Kidney (tissue), 14 donors: ENCODE measurements around the gene GALNT14. TPM values are rescaled to one million over a fixed set of nuclear protein-coding genes. Genes with fewer than 3 reads are reported as not detected.

Experiments used
- DNase-seq, 5 donors: peaks; one replicate each; pipeline ENCODE4 v3.0.0-alpha.2; 2013 to 2020
- FAIRE-seq: peaks from 2 replicates; lab custom pipeline; 2012; peaks lifted over from hg19 to GRCh38; lab: Jason Lieb, UNC
- H3K27ac ChIP-seq, 2 donors: one replicate each; pipeline ENCODE4 v1.7.0; 2013; ENCODE audit warnings: low read depth in 2 of 2, low read length in 2 of 2, inconsistent platforms in 1 of 2
- H3K27me3 ChIP-seq: one replicate; pipeline ENCODE4 v1.7.1; 2013; ENCODE audit warnings: low read length, inconsistent platforms; ENCODE audit not compliant: control insufficient read depth, insufficient read depth
- H3K36me3 ChIP-seq, 3 donors: one replicate each; pipeline versions ENCODE4 v1.7.0 to v1.7.1; 2013; ENCODE audit warnings: low read length in 3 of 3, control low read depth in 1 of 3, inconsistent platforms in 1 of 3; ENCODE audit not compliant: insufficient read depth in 3 of 3, control insufficient read depth in 2 of 3
- H3K4me1 ChIP-seq, 3 donors: one replicate each; pipeline versions ENCODE4 v1.7.0 to v1.7.1; 2013; ENCODE audit warnings: low read length in 3 of 3, inconsistent platforms in 1 of 3, low read depth in 1 of 3; ENCODE audit not compliant: control insufficient read depth in 2 of 3, insufficient read depth in 2 of 3
- H3K4me3 ChIP-seq, 3 donors: one replicate each; pipeline versions ENCODE4 v1.7.0 to v1.8.1; 2013; ENCODE audit warnings: low read length in 3 of 3, control low read depth in 1 of 3, inconsistent platforms in 1 of 3
- H3K9ac ChIP-seq, 3 donors: one replicate each; pipeline versions ENCODE4 v1.7.0 to v1.7.1; 2013; ENCODE audit warnings: low read length in 3 of 3, control low read depth in 1 of 3, inconsistent platforms in 1 of 3
- H3K9me3 ChIP-seq, 3 donors: one replicate each; pipeline versions ENCODE4 v1.7.0 to v1.7.1; 2013; ENCODE audit warnings: low read length in 3 of 3, control low read depth in 1 of 3, inconsistent platforms in 1 of 3; ENCODE audit not compliant: control insufficient read depth in 2 of 3, insufficient read depth in 1 of 3
- intact Hi-C: fragments of 100-400 bp; cut with DNase I; formaldehyde crosslinking; loops from one replicate; pipeline ENCODE4 v1.11.1; 2022
- polyA plus RNA-seq: library from polyadenylated mRNA; stranded (reverse); fragments of 350-450 nt; fragmentation: Illumina TruSeq; extraction: RNeasy Lipid Tissue Mini Kit (QIAGEN cat#74804); gene quantifications from one replicate; pipeline ENCODE4 v1.2.3, GENCODE V29; 2014; ENCODE audit warnings: low read depth, low replicate concordance; ENCODE audit not compliant: insufficient read depth
- total RNA-seq: library from RNA; stranded (reverse); fragmentation: NEBNext Ultra II Directional; extraction: Animal tissue kit (Norgen Biotek cat#: 25700); gene quantifications from one replicate; pipeline ENCODE4 v1.2.1, GENCODE V29; 2021
- TF ChIP-seq, protein P1 (sequence below): IDR thresholded peaks from 3 replicates; pipeline ENCODE4 v1.5.1; 2012; ENCODE audit warnings: mild to moderate bottlenecking, moderate library complexity, borderline replicate concordance; ENCODE audit not compliant: insufficient read depth; ENCODE audit errors: extremely low read depth
- donor health status: control.
- donor health status: control.
- donor health status: control.
- donor health status: control.
- donor health status: control.
- donor health status: DM: yes; HTN: yes; CAD: no.
- donor health status: Normal renal cell carcinoma (clear cell type).

GALNT14 gene
- total and polyA plus RNA-seq, 2 donors from 2014 or later, result 84.6 to 90.3 TPM

DNA sequence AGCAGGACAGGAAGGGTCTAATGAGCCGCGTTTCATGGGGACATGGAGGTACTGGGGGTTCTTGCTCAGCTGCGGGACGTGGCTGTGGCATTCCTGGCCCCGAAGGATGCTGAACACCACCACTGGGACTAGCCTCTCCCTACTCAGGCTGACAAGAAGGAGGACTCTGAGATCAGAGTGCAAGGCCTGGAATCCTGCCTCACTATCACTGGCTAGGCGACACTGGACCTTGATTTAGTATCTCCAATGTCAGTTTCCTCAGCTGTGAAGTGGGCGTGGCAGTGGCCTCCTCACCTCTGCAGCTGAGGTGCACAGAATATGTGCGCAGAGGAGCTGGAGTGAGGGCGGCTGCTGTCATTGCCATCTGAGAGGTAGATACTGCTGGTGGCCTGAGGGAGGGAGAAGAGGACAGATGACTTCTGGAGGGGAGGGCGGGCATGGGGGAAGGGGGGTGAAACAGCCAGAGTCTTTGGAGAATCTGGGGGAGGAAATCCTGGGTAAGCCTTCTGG is 173.2 kb downstream of the GALNT14 start:
- TF ChIP-seq, protein P1, sequence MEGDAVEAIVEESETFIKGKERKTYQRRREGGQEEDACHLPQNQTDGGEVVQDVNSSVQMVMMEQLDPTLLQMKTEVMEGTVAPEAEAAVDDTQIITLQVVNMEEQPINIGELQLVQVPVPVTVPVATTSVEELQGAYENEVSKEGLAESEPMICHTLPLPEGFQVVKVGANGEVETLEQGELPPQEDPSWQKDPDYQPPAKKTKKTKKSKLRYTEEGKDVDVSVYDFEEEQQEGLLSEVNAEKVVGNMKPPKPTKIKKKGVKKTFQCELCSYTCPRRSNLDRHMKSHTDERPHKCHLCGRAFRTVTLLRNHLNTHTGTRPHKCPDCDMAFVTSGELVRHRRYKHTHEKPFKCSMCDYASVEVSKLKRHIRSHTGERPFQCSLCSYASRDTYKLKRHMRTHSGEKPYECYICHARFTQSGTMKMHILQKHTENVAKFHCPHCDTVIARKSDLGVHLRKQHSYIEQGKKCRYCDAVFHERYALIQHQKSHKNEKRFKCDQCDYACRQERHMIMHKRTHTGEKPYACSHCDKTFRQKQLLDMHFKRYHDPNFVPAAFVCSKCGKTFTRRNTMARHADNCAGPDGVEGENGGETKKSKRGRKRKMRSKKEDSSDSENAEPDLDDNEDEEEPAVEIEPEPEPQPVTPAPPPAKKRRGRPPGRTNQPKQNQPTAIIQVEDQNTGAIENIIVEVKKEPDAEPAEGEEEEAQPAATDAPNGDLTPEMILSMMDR, result no peak
- Histone ChIP-seq H3K4me3 (no peak overlapping the region), H3K27me3 (no peaks in the 10 kb centered on the region), H3K36me3 (peaks cover 0 to 19% (median 10%) of the 10 kb centered on the region in 3 donors), H3K27ac (no peak overlapping the region), H3K9me3 (no peaks in the 10 kb centered on the region), H3K4me1 (no peaks in the 10 kb centered on the region), H3K9ac (no peak overlapping the region)
- DNase-seq, result no peak
- FAIRE-seq, result no peak
- intact Hi-C loops, result no loop called here

DNA sequence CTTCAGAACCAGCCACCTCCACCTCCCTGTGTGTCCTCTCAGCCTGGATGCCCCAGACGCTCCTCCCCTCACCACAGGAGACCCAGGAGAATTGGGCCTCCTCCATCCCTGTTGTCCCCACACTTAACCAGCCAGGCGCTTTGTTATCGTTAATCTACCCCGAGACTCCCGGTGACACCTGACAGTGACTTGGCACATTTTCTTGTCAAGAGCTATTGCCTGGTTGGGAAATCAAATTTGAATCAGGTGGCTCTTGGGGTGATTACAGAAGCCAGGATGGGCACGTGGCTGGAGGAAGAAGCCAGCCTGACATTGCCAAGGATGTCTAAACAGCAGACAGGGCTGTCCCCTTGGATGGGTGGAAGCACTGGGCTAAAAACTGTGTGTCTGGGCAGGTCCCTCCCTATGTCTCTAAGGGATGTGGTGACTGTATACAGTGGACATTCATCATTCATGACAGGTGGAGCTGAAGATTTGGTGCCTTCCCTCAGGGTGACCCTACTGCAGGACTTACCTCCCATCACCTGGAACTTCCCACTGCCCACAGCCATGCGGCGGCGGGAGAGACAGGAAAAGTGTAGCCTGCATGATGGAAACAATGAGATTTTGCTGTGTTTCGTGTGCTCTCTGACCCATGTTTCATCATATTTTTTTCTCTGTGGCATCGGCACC is 173.8 kb downstream of the GALNT14 start:
- no peaks in the 10 kb centered on the region for H3K9me3 ChIP-seq
- TF ChIP-seq, protein P1, result no peak
- peaks cover 0 to 19% (median 10%) of the 10 kb centered on the region in 3 donors for H3K36me3 ChIP-seq
- no peaks in the 10 kb centered on the region for H3K4me1 ChIP-seq
- H3K27me3 ChIP-seq, result no peaks in the 10 kb centered on the region
- no peak overlapping the region for H3K4me3 ChIP-seq
- DNase-seq (no peak), FAIRE-seq (no peak)
- intact Hi-C loops, result no loop called here
- no peak overlapping the region for H3K9ac ChIP-seq
- H3K27ac ChIP-seq, result no peak overlapping the region

DNA sequence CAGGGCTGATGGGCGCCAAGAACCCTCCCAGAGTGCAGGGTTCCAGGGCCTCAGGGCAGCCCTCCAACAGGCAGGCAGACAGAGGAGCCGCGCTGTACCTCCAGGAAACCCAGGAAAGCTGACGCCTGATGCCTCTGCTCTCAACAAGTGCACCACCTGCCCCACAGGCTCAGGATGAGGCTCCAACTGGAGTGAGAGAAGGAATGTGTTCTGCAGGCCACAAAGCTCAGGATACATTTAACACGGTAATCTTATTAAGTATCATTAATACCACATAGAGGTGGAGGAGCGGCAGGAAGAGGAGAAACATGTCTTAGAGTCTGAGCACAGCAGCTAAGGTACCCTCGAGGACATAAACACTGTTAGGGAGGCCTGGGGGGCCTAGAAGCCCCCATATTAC is 175.1 kb downstream of the GALNT14 start:
- Histone ChIP-seq H3K9ac (no peak overlapping the region), H3K9me3 (no peaks in the 10 kb centered on the region), H3K4me1 (peaks cover 0 to 10% (median 0%) of the 10 kb centered on the region in 3 donors), H3K27me3 (no peaks in the 10 kb centered on the region), H3K27ac (no peak overlapping the region), H3K36me3 (peaks cover 0 to 19% (median 10%) of the 10 kb centered on the region in 3 donors), H3K4me3 (no peak overlapping the region)
- no peak for DNase-seq
- TF ChIP-seq, protein P1, result no peak
- FAIRE-seq, result no peak
- intact Hi-C loops, result no loop called here
